AG09309 (cell line): Measurements from ENCODE around the gene LAPTM5.

Experiments
- DNase-seq: peaks from one replicate; pipeline ENCODE4 v3.0.0-alpha.2; 2010; ENCODE audit warnings: low read depth
- H3K4me3 ChIP-seq: 2 replicates; pipeline ENCODE4 v1.5.1; 2011; ENCODE audit warnings: mild to moderate bottlenecking, low read depth, low read length, moderate library complexity; ENCODE audit not compliant: control insufficient read depth
- CTCF ChIP-seq: IDR thresholded peaks from 2 replicates; pipeline ENCODE4 v1.5.1; 2011; ENCODE audit warnings: mild to moderate bottlenecking, low read depth, low read length, inconsistent platforms; ENCODE audit not compliant: insufficient read depth, control insufficient read depth; ENCODE audit errors: missing control alignments

Gene LAPTM5

GRCh38 chr1:30728832-30729638, 28.5 kb downstream of the LAPTM5 start:
- no peak overlapping the region for H3K4me3 ChIP-seq
- DNase-seq = no peak

GRCh38 chr1:30728340-30728739, 29.2 kb downstream of the LAPTM5 start:
- no peak overlapping the region for H3K4me3 ChIP-seq

More at GRCh38 chr1:30728832-30729638, 28.5 kb downstream of the LAPTM5 start:
- TF ChIP-seq CTCF = no peak

GRCh38 chr1:30727824-30728223, 29.8 kb downstream of the LAPTM5 start:
- TF ChIP-seq CTCF = no peak
- DNase-seq = no peak
- H3K4me3 ChIP-seq = no peak overlapping the region

More at GRCh38 chr1:30728340-30728739, 29.2 kb downstream of the LAPTM5 start:
- no peak for TF ChIP-seq CTCF
- DNase-seq = no peak

- H3K4me3 ChIP-seq = no peak overlapping the region
- no peak for TF ChIP-seq CTCF
- DNase-seq = no peak
These were observed 30.5 kb downstream of the LAPTM5 start for GRCh38 chr1:30726773-30727684.

GRCh38 chr1:30726236-30726635, 31.3 kb downstream of the LAPTM5 start:
- no peak overlapping the region for H3K4me3 ChIP-seq
- no peak for DNase-seq
- no peak for TF ChIP-seq CTCF

- TF ChIP-seq CTCF = no peak
- DNase-seq = no peak
These were observed 32.0 kb downstream of the LAPTM5 start for GRCh38 chr1:30725450-30726095.

More at GRCh38 chr1:30725450-30726095, 32.0 kb downstream of the LAPTM5 start:
- H3K4me3 ChIP-seq = no peak overlapping the region
